Activated naive CD4-positive, alpha-beta T cell treated with anti-CD3 and anti-CD28 coated beads, Interleukin-2, amount 10 ng/mL, durations not matched to agents 7 days and 5 days (primary cell): ENCODE measurements around the gene AKR1D1.
A peak's percentile ranks its signal among the peaks of the same experiment; 100 is the strongest.

Source experiments
- CTCF ChIA-PET: fragments of 350-600 bp; sonication (Branson Sonifier 250); formaldehyde crosslinking; loops from one replicate; lab custom pipeline; 2021; ENCODE audit warnings: antibody characterized with exemption; lab: Charles Lee
- DNase-seq: peaks from one replicate; pipeline ENCODE4 v3.0.0-alpha.2; 2020
- H3K27ac Mint-ChIP-seq: one replicate; pipeline ENCODE4 v1.8.0; 2021; ENCODE audit warnings: mild to moderate bottlenecking, moderate library complexity, mixed read lengths
- H3K27me3 Mint-ChIP-seq: one replicate; pipeline ENCODE4 v1.8.0; 2021; ENCODE audit warnings: mild to moderate bottlenecking, mixed read lengths
- H3K36me3 Mint-ChIP-seq: one replicate; pipeline ENCODE4 v1.8.0; 2021; ENCODE audit warnings: mixed read lengths
- H3K4me1 Mint-ChIP-seq: one replicate; pipeline ENCODE4 v1.8.0; 2021; ENCODE audit warnings: mixed read lengths
- H3K4me3 Mint-ChIP-seq: one replicate; pipeline ENCODE4 v1.8.0; 2021; ENCODE audit warnings: mild to moderate bottlenecking, moderate library complexity, mixed read lengths
- H3K9me3 Mint-ChIP-seq: one replicate; pipeline ENCODE4 v1.8.0; 2021; ENCODE audit warnings: mixed read lengths

Gene AKR1D1

GRCh38 chr7:138154661-138155060 is 78.4 kb downstream of the AKR1D1 start:
- no peaks in the 10 kb centered on the region for H3K36me3 Mint-ChIP-seq
- CTCF ChIA-PET: no interaction called here

GRCh38 chr7:138157702-138158101 is 81.4 kb downstream of the AKR1D1 start:
- Mint-ChIP-seq H3K36me3 (no peaks in the 10 kb centered on the region), H3K4me3 (no peak overlapping the region), H3K27me3 (no peaks in the 10 kb centered on the region), H3K4me1 (no peaks in the 10 kb centered on the region), H3K27ac (no peak overlapping the region), H3K9me3 (no peaks in the 10 kb centered on the region)
- DNase-seq: no peak
- CTCF ChIA-PET: no interaction called here

More at GRCh38 chr7:138154661-138155060, 78.4 kb downstream of the AKR1D1 start:
- Mint-ChIP-seq H3K4me1 (no peaks in the 10 kb centered on the region), H3K4me3 (no peak overlapping the region), H3K9me3 (no peaks in the 10 kb centered on the region), H3K27ac (no peak overlapping the region), H3K27me3 (peaks cover 3% of the 10 kb centered on the region)
- no peak for DNase-seq

- CTCF ChIA-PET: interaction anchor here (0.7 to 2.7 kb wide), 3 partner anchors 135 to 580 kb away, joined by 3 to 13 read pairs (median 3); no protein-coding TSS in a partner anchor
- H3K36me3 Mint-ChIP-seq: peaks cover under 1% of the 10 kb centered on the region
- no peak overlapping the region for H3K27ac Mint-ChIP-seq
- no peak overlapping the region for H3K4me3 Mint-ChIP-seq
- H3K4me1 Mint-ChIP-seq: no peaks in the 10 kb centered on the region
- H3K9me3 Mint-ChIP-seq: peaks cover 2% of the 10 kb centered on the region
- DNase-seq: no peak
- H3K27me3 Mint-ChIP-seq: no peaks in the 10 kb centered on the region
These were observed 82.7 kb downstream of the AKR1D1 start for GRCh38 chr7:138158739-138159528.

GRCh38 chr7:138161600-138162081 is 85.4 kb downstream of the AKR1D1 start:
- peaks cover 15% of the 10 kb centered on the region for H3K9me3 Mint-ChIP-seq
- no peaks in the 10 kb centered on the region for H3K4me1 Mint-ChIP-seq
- CTCF ChIA-PET: interaction anchor here (0.7 to 3.3 kb wide), 7 partner anchors 9 to 704 kb away, joined by 3 to 33 read pairs (median 6); no protein-coding TSS in a partner anchor

GRCh38 chr7:138162236-138162635 is 86.0 kb downstream of the AKR1D1 start:
- CTCF ChIA-PET: interaction anchor here (1.1 to 3.3 kb wide), 6 partner anchors 9 to 703 kb away, joined by 3 to 33 read pairs (median 7); no protein-coding TSS in a partner anchor
- Mint-ChIP-seq H3K36me3 (peaks cover 8% of the 10 kb centered on the region), H3K27me3 (no peaks in the 10 kb centered on the region), H3K4me3 (no peak overlapping the region), H3K27ac (no peak overlapping the region), H3K9me3 (peaks cover 15% of the 10 kb centered on the region), H3K4me1 (no peaks in the 10 kb centered on the region)
- no peak for DNase-seq

More at GRCh38 chr7:138161600-138162081, 85.4 kb downstream of the AKR1D1 start:
- Mint-ChIP-seq H3K36me3 (peaks cover 8% of the 10 kb centered on the region), H3K27me3 (no peaks in the 10 kb centered on the region), H3K4me3 (no peak overlapping the region), H3K27ac (no peak overlapping the region)
- peak; percentile 83 for DNase-seq

- H3K27ac Mint-ChIP-seq: no peak overlapping the region
- peaks cover 8% of the 10 kb centered on the region for H3K36me3 Mint-ChIP-seq
- no peak overlapping the region for H3K4me3 Mint-ChIP-seq
- DNase-seq: no peak
- H3K9me3 Mint-ChIP-seq: peaks cover 15% of the 10 kb centered on the region
- CTCF ChIA-PET: no interaction called here
- H3K4me1 Mint-ChIP-seq: no peaks in the 10 kb centered on the region
- H3K27me3 Mint-ChIP-seq: peaks cover 4% of the 10 kb centered on the region
These were observed 87.5 kb downstream of the AKR1D1 start for GRCh38 chr7:138163800-138164199.

GRCh38 chr7:138164804-138165203 is 88.5 kb downstream of the AKR1D1 start:
- no peak overlapping the region for H3K4me3 Mint-ChIP-seq
- peaks cover 8% of the 10 kb centered on the region for H3K27me3 Mint-ChIP-seq
- CTCF ChIA-PET: interaction anchor here (0.6 kb wide), 1 partner anchor 325 kb away, joined by 3 read pairs; no protein-coding TSS in a partner anchor
- H3K9me3 Mint-ChIP-seq: peaks cover 15% of the 10 kb centered on the region
- DNase-seq: no peak
- peaks cover 8% of the 10 kb centered on the region for H3K4me1 Mint-ChIP-seq
- H3K27ac Mint-ChIP-seq: no peak overlapping the region
- peaks cover 8% of the 10 kb centered on the region for H3K36me3 Mint-ChIP-seq

- CTCF ChIA-PET: interaction anchor here (0.7 to 1.7 kb wide), 3 partner anchors 263 to 1356 kb away, joined by 3 to 7 read pairs (median 3); no protein-coding TSS in a partner anchor
- Mint-ChIP-seq H3K27ac (no peak overlapping the region), H3K4me3 (no peak overlapping the region), H3K9me3 (peaks cover 15% of the 10 kb centered on the region), H3K27me3 (peaks cover 12% of the 10 kb centered on the region), H3K4me1 (peaks cover 23% of the 10 kb centered on the region), H3K36me3 (peaks cover 8% of the 10 kb centered on the region)
- DNase-seq: no peak
These were observed 90.4 kb downstream of the AKR1D1 start for GRCh38 chr7:138166681-138167080.

GRCh38 chr7:138167222-138167621 is 91.0 kb downstream of the AKR1D1 start:
- peaks cover 15% of the 10 kb centered on the region for H3K9me3 Mint-ChIP-seq
- no peak for DNase-seq
- no peak overlapping the region for H3K4me3 Mint-ChIP-seq
- peaks cover 26% of the 10 kb centered on the region for H3K4me1 Mint-ChIP-seq
- no peak overlapping the region for H3K27ac Mint-ChIP-seq
- H3K36me3 Mint-ChIP-seq: peaks cover 8% of the 10 kb centered on the region
- peaks cover 12% of the 10 kb centered on the region for H3K27me3 Mint-ChIP-seq
- CTCF ChIA-PET: interaction anchor here (1.1 kb wide), 1 partner anchor 571 kb away, joined by 4 read pairs; no protein-coding TSS in a partner anchor

GRCh38 chr7:138167869-138168296 is 91.6 kb downstream of the AKR1D1 start:
- Mint-ChIP-seq H3K27ac (no peak overlapping the region), H3K9me3 (peaks cover 15% of the 10 kb centered on the region), H3K4me3 (no peak overlapping the region), H3K36me3 (peaks cover 8% of the 10 kb centered on the region), H3K27me3 (peaks cover 16% of the 10 kb centered on the region), H3K4me1 (peaks cover 27% of the 10 kb centered on the region)
- DNase-seq: no peak
- CTCF ChIA-PET: interaction anchor here (1.1 kb wide), 1 partner anchor 571 kb away, joined by 4 read pairs; no protein-coding TSS in a partner anchor
